Pancreas (tissue), 10 donors: ENCODE results near the gene HMGXB4. TPM values are rescaled to one million over a fixed set of nuclear protein-coding genes. Genes with fewer than 3 reads are reported as not detected.

Experiments used
- ATAC-seq, 4 donors: fragments of 200-7000 bp; cut with Tn5 transposase; one replicate each; pipeline versions ENCODE4 v1.8.0 to v1.9.1; 2020; ENCODE audit warnings: mild to moderate bottlenecking in 4 of 4, moderate library complexity in 4 of 4
- DNase-seq, 6 donors: peaks; one replicate each; pipeline ENCODE4 v3.0.0-alpha.2; 2020
- FAIRE-seq: peaks from 2 replicates; lab custom pipeline; 2012; peaks lifted over from hg19 to GRCh38; lab: Jason Lieb, UNC
- H3K27ac ChIP-seq, 4 donors: fragments of 200-600 bp; sonication (generic); 1 replicate in 3 of 4; 2 replicates in 1 of 4; pipeline versions ENCODE4 v1.5.0 to v1.8.0; 2020
- H3K27me3 ChIP-seq, 4 donors: fragments of 200-600 bp; one replicate each; pipeline ENCODE4 v1.8.0; 2021
- H3K36me3 ChIP-seq, 3 donors: fragments of 200-600 bp; sonication (generic) in 1 of 3; one replicate each; pipeline versions ENCODE4 v1.5.0 to v1.8.0; 2020 to 2021
- H3K4me1 ChIP-seq, 3 donors: fragments of 200-600 bp; one replicate each; pipeline ENCODE4 v1.8.0; 2021
- H3K4me3 ChIP-seq, 4 donors: fragments of 200-600 bp; sonication (generic) in 2 of 4; one replicate each; pipeline versions ENCODE4 v1.5.0 to v1.8.0; 2020 to 2021
- H3K9me3 ChIP-seq, 4 donors: fragments of 200-600 bp; one replicate each; pipeline ENCODE4 v1.8.0; 2021
- WGBS, 2 donors: extraction: QIAGEN DNeasy Blood & Tissue Kit; methylation state at CpG; one replicate each; pipeline ENCODE4 v1.1.7; 2013; 5-methylcytosine and 5-hydroxymethylcytosine counted together
- intact Hi-C, 3 donors: fragments of 100-400 bp; cut with DNase I; formaldehyde crosslinking; loops; one replicate each; pipeline versions ENCODE4 v1.11.1 to v1.14.2; 2022
- polyA plus RNA-seq, 2 donors: library from polyadenylated mRNA; stranded (reverse); fragments of 200-250 nt; gene quantifications; one replicate each; pipeline ENCODE4 v1.2.3, GENCODE V29; 2013
- total RNA-seq, 6 donors: library from RNA; stranded (reverse); fragmentation: NEBNext Ultra II Directional in 4 of 6; extraction: Animal tissue kit (Norgen Biotek cat#: 25700) in 4 of 6; gene quantifications; one replicate each; pipeline versions ENCODE4 v1.2.1 to v1.2.4, GENCODE V29; 2021 to 2023
- TF ChIP-seq, protein P1 (sequence below), 4 donors: fragments of 200-600 bp; sonication (generic) in 3 of 4; IDR thresholded peaks; one replicate each; pipeline versions ENCODE4 v1.5.0 to v1.8.0; 2021; ENCODE audit warnings: antibody characterized with exemption in 4 of 4
- donor health status: healthy with polysubstance abuse.
- donor health status: DM: no; HTN: no; CAD: no; lungs with moderate emphysema.
- donor health status: DM: no; HTN: no; CAD: no.
- donor health status: control.
- donor health status: control.
- donor health status: Bipolar disorder and iron deficiency.
- donor health status: DM: yes; HTN: yes; CAD: no.
- donor health status: DM: no; HTN: no; CAD: no.
- donor health status: DM: no; HTN: no; CAD: no.
- donor health status: DM: yes; HTN: yes; CAD: no.

Gene HMGXB4
- total and polyA plus RNA-seq, 8 donors, result 4.8 to 10.1 (median 6.0) TPM

DNA sequence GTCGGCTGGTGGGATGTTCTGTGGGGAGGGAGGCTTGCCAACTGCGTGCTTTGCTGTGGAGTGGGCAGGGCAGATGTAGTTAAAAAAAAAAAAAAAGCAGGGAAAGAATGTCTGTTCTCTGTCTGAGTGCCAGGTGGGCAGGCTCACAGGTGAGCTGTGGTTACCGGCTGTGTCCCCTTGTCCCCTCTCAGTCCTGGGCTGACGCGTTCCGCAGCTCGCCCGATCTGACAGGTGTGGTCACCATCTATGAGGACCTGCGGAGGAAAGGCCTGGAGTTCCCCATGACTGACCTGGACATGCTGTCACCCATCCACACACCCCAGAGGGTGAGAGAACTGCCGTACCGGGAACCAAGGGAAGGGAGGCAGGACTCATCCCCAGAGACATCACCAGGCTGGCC, 66.0 kb downstream of the HMGXB4 start:
- Histone ChIP-seq H3K4me3 (no peak overlapping the region), H3K36me3 (peaks cover 3 to 57% (median 16%) of the 10 kb centered on the region in 3 donors), H3K27ac (no peak overlapping the region), H3K27me3 (no peaks in the 10 kb centered on the region), H3K9me3 (no peaks in the 10 kb centered on the region), H3K4me1 (peaks cover 0 to 4% (median under 1%) of the 10 kb centered on the region in 3 donors)
- TF ChIP-seq, protein P1, sequence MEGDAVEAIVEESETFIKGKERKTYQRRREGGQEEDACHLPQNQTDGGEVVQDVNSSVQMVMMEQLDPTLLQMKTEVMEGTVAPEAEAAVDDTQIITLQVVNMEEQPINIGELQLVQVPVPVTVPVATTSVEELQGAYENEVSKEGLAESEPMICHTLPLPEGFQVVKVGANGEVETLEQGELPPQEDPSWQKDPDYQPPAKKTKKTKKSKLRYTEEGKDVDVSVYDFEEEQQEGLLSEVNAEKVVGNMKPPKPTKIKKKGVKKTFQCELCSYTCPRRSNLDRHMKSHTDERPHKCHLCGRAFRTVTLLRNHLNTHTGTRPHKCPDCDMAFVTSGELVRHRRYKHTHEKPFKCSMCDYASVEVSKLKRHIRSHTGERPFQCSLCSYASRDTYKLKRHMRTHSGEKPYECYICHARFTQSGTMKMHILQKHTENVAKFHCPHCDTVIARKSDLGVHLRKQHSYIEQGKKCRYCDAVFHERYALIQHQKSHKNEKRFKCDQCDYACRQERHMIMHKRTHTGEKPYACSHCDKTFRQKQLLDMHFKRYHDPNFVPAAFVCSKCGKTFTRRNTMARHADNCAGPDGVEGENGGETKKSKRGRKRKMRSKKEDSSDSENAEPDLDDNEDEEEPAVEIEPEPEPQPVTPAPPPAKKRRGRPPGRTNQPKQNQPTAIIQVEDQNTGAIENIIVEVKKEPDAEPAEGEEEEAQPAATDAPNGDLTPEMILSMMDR (IDR thresholded peaks at IDR 0.05), result no peak
- DNase-seq (no peak), FAIRE-seq (no peak), ATAC-seq (no peak)
- WGBS, 2 donors, result 95% methylated on average over 11 of the region's 11 CpGs
- intact Hi-C loops, result no loop called here

GRCh38 chr22:35324067-35324466, 66.8 kb downstream of the HMGXB4 start:
- Histone ChIP-seq H3K27me3 (no peaks in the 10 kb centered on the region), H3K9me3 (no peaks in the 10 kb centered on the region), H3K27ac (no peak overlapping the region), H3K36me3 (peaks cover 3 to 53% (median 16%) of the 10 kb centered on the region in 3 donors), H3K4me3 (no peak overlapping the region), H3K4me1 (peaks cover 5 to 10% (median 8%) of the 10 kb centered on the region in 3 donors)
- 84 to 89% methylated on average over 5 of the region's 5 CpGs for WGBS, 2 donors
- FAIRE-seq (no peak), DNase-seq (no peak), ATAC-seq (no peak)
- TF ChIP-seq, protein P1 (IDR thresholded peaks at IDR 0.05), result no peak
- intact Hi-C loops, result no loop called here

GRCh38 chr22:35324762-35325161, 67.5 kb downstream of the HMGXB4 start:
- H3K27me3 ChIP-seq, result no peaks in the 10 kb centered on the region
- peaks cover 3 to 52% (median 16%) of the 10 kb centered on the region in 3 donors for H3K36me3 ChIP-seq
- FAIRE-seq (no peak), DNase-seq (no peak), ATAC-seq (no peak)
- peaks cover 6 to 13% (median 8%) of the 10 kb centered on the region in 3 donors for H3K4me1 ChIP-seq
- 82 to 93% methylated on average over 4 of the region's 4 CpGs for WGBS, 2 donors
- TF ChIP-seq, protein P1 (IDR thresholded peaks at IDR 0.05), result no peak
- H3K4me3 ChIP-seq, result no peak overlapping the region
- H3K27ac ChIP-seq, result no peak overlapping the region
- intact Hi-C loops, result no loop called here
- H3K9me3 ChIP-seq, result no peaks in the 10 kb centered on the region

- Histone ChIP-seq H3K27ac (no peak overlapping the region), H3K4me3 (no peak overlapping the region), H3K4me1 (peaks cover 6 to 13% (median 8%) of the 10 kb centered on the region in 3 donors), H3K9me3 (no peaks in the 10 kb centered on the region), H3K36me3 (peaks cover 3 to 52% (median 16%) of the 10 kb centered on the region in 3 donors), H3K27me3 (no peaks in the 10 kb centered on the region)
- no peak for ATAC-seq
- TF ChIP-seq, protein P1 (IDR thresholded peaks at IDR 0.05), result no peak
- intact Hi-C loops, result no loop called here
- WGBS, 2 donors, result 90 to 98% methylated on average over 5 of the region's 5 CpGs
- no peak for DNase-seq
- FAIRE-seq, result no peak
Observed at GRCh38 chr22:35325209-35325608, 67.9 kb downstream of the HMGXB4 start.

- DNase-seq (peak in 1 of 6 donors; percentile 56), FAIRE-seq (no peak), ATAC-seq (no peak)
- WGBS, 2 donors, result 92 to 95% methylated on average over 17 of the region's 17 CpGs
- peaks cover 3 to 54% (median 16%) of the 10 kb centered on the region in 3 donors for H3K36me3 ChIP-seq
- TF ChIP-seq, protein P1 (IDR thresholded peaks at IDR 0.05), result no peak
- H3K9me3 ChIP-seq, result no peaks in the 10 kb centered on the region
- H3K4me1 ChIP-seq, result peaks cover 6 to 13% (median 8%) of the 10 kb centered on the region in 3 donors
- H3K27me3 ChIP-seq, result no peaks in the 10 kb centered on the region
- intact Hi-C loops, result no loop called here
- H3K4me3 ChIP-seq, result no peak overlapping the region
- no peak overlapping the region for H3K27ac ChIP-seq
Observed at GRCh38 chr22:35326854-35327562, 69.7 kb downstream of the HMGXB4 start.
